ENCODE data around the gene ELF4. TPM values are rescaled to one million over a fixed set of nuclear protein-coding genes. Genes with fewer than 3 reads are reported as not detected.

ELF4 gene
- total and polyA plus RNA-seq, 2 of the 4 experiments (the other 2 are of a cell fraction) = 10.9 to 19.0 TPM

GRCh38 chrX:130020661-130021324 is 89.5 kb downstream of the ELF4 start:
- H3K9me3 ChIP-seq (ENCODE audit: control insufficient read depth, insufficient read depth, low read length) = no peaks in the 10 kb centered on the region
- no peaks in the 10 kb centered on the region for H3K27me3 ChIP-seq (ENCODE audit: control insufficient read depth, insufficient read depth, low read length)
- no peak overlapping the region for H3K56ac ChIP-seq (ENCODE audit: extremely low read depth, insufficient read depth, low read length)
- no peak overlapping the region for H3K23ac ChIP-seq (ENCODE audit: low read depth, low read length)
- DNase-seq (no peak), ATAC-seq (ENCODE audit: low read depth) (no peak)
- no peak overlapping the region for H3K27ac ChIP-seq (ENCODE audit: insufficient read depth, low read length)
- peaks cover 15% of the 10 kb centered on the region for H3K36me3 ChIP-seq (ENCODE audit: control insufficient read depth, insufficient read depth, low read length)
- H3K4me1 ChIP-seq (ENCODE audit: control insufficient read depth, insufficient read depth, low read length) = no peaks in the 10 kb centered on the region
- H4K20me1 ChIP-seq (ENCODE audit: insufficient read depth, low read length) = no peaks in the 10 kb centered on the region
- no peak overlapping the region for H3K4me2 ChIP-seq (ENCODE audit: low read depth, low read length)
- H2BK20ac ChIP-seq (ENCODE audit: low read depth, low read length) = no peak overlapping the region
- no peak overlapping the region for H3K14ac ChIP-seq (replicated peaks; ENCODE audit: low read depth, low read length)
- no peak overlapping the region for H3K4me3 ChIP-seq (ENCODE audit: insufficient read depth, low read depth, low read length)
- intact Hi-C loops (cut with micrococcal nuclease) = no loop called here
- no peak overlapping the region for H4K91ac ChIP-seq (ENCODE audit: insufficient read depth, low read depth, low read length)
- no peak overlapping the region for H3K4ac ChIP-seq (ENCODE audit: low read depth, low read length)
- no peaks in the 10 kb centered on the region for H3K9me1 ChIP-seq (ENCODE audit: insufficient read depth, low read length)
- dilution Hi-C loops (cut with HindIII; ENCODE audit: low sequenced_read_pairs, unreplicated experiment) = no loop called here
- in situ Hi-C loops (cut with MboI; ENCODE audit: low sequenced_read_pairs) = no loop called here
- no peak overlapping the region for H2AK9ac ChIP-seq (replicated peaks; ENCODE audit: low read depth, low read length, poor library complexity)
- WGBS, 2 experiments (ENCODE audit: extremely low coverage in 2 of 2, insufficient read length in 1 of 2) = 60% methylated on average over 1 of the region's 15 CpGs; no CpG with 5 or more reads in 1 of the 2 experiments
- BruUV-seq (replicated peaks) = no TSS peak
- no peak overlapping the region for H3K18ac ChIP-seq (ENCODE audit: low read depth, low read length)
- H2BK120ac ChIP-seq (ENCODE audit: low read depth, low read length) = no peak overlapping the region
- H2AFZ ChIP-seq (replicated peaks; ENCODE audit: low read length, poor library complexity) = no peak overlapping the region
- no peaks in the 10 kb centered on the region; a peak in 1 of 4 replicates for H3K79me1 ChIP-seq (ENCODE audit: low read depth in 1 of 2, low read length in 2 of 2)
- H4K8ac ChIP-seq (ENCODE audit: low read depth in 2 of 2, low read length in 2 of 2) = no peak overlapping the region
- POLR2A ChIA-PET (ENCODE audit: unreplicated experiment) = no interaction called here
- no peak overlapping the region for H2BK15ac ChIP-seq (ENCODE audit: low read depth, low read length)
- CTCF ChIA-PET = no interaction called here
- no peak overlapping the region for H4K5ac ChIP-seq (ENCODE audit: low read depth, low read length)
- no peak overlapping the region for H2BK5ac ChIP-seq (ENCODE audit: low read depth, low read length, poor library complexity, severe bottlenecking)
- no peak overlapping the region for H3K9ac ChIP-seq (ENCODE audit: low read depth, low read length)
- TF ChIP-seq POLR2A (IDR thresholded peaks at IDR 0.05; ENCODE audit: low read depth, low read length) (no peak), MAFK (IDR thresholded peaks at IDR 0.05; ENCODE audit: low read depth, low read length) (no peak), CEBPB (IDR thresholded peaks at IDR 0.05; ENCODE audit: low read depth, low read length) (no peak), RCOR1 (IDR thresholded peaks at IDR 0.05; ENCODE audit: insufficient replicate concordance, low read length) (no peak), CHD1 (IDR thresholded peaks at IDR 0.05; ENCODE audit: low read depth, low read length) (no peak), RAD21 (IDR thresholded peaks at IDR 0.05; ENCODE audit: low read length) (no peak), RFX5 (IDR thresholded peaks at IDR 0.05; ENCODE audit: low read depth, low read length) (no peak), FOS (IDR thresholded peaks at IDR 0.05; ENCODE audit: low read depth, low read length) (no peak), ELK1 (IDR thresholded peaks at IDR 0.05; ENCODE audit: borderline replicate concordance, low read depth, low read length) (no peak), NFE2L2 (IDR thresholded peaks at IDR 0.05; ENCODE audit: low read depth, low read length) (no peak), BHLHE40 (IDR thresholded peaks at IDR 0.05; ENCODE audit: low read depth, low read length) (no peak), USF2 (IDR thresholded peaks at IDR 0.05; ENCODE audit: low read depth, low read length) (no peak), MAZ (IDR thresholded peaks at IDR 0.05; ENCODE audit: borderline replicate concordance, low read depth, low read length) (no peak), SMC3 (IDR thresholded peaks at IDR 0.05; ENCODE audit: low read depth, low read length) (no peak), MXI1 (IDR thresholded peaks at IDR 0.05; ENCODE audit: borderline replicate concordance, low read depth, low read length) (no peak), CTCF (conservative IDR thresholded peaks at IDR 0.05; ENCODE audit: low read depth, low read length) (no peak)
- H2AK5ac ChIP-seq (ENCODE audit: low read depth, low read length) = no peak overlapping the region
